ENCODE results near the gene RASA4B. TPM values are rescaled to one million over a fixed set of nuclear protein-coding genes. Genes with fewer than 3 reads are reported as not detected.

The RASA4B gene
- total and polyA plus RNA-seq, 9 of the 15 experiments (the other 6 are each of a cell fraction or from before 2014, with no cell fraction given): 0.01 to 2.9 (median 1.5) TPM; not detected in 1

- no peak overlapping the region for H3K4me2 ChIP-seq (ENCODE audit: insufficient read depth, low read length)
- no peak overlapping the region for H3K4me3 ChIP-seq
- no peaks in the 10 kb centered on the region for H3K27me3 ChIP-seq (ENCODE audit: control insufficient read depth in 2 of 2, insufficient read depth in 2 of 2, low read length in 2 of 2)
- in situ Hi-C loops (cut with MboI) (loop anchor here (25.0 kb wide), 2 partner anchors 107 to 207 kb away; partner anchors contain the start of genes POLR2J2, POLR2J3, SPDYE2 and SPDYE2B), intact Hi-C loops (cut with micrococcal nuclease) (no loop called here)
- peak overlapping the region in 1 of 2 experiments; percentile 78; a peak in 2 of 4 replicates for H3K9ac ChIP-seq (ENCODE audit: insufficient read depth in 1 of 2, low read depth in 2 of 2, low read length in 2 of 2)
- WGBS (ENCODE audit: insufficient coverage, low coverage, missing lambda C conversion rate): 66% methylated on average over 9 of the region's 11 CpGs
- H3K79me2 ChIP-seq (ENCODE audit: control insufficient read depth, insufficient read depth, low read length): 0 out of 3 replicates have a peak, but pooled peaks cover 4% of the 10 kb centered on the region
- FAIRE-seq (no peak), DNase-seq (ENCODE audit: extremely low read depth in 1 of 4, low spot score in 3 of 4) (no peak), ATAC-seq (peak; percentile 6)
- no TSS peak for BruUV-seq (replicated peaks)
- TF ChIP-seq NCOA4 (IDR thresholded peaks at IDR 0.05; ENCODE audit: partially characterized antibody): no peak
- TF ChIP-seq RBFOX2 (IDR thresholded peaks at IDR 0.05; ENCODE audit: low read depth, low read length): peak; percentile 46
- peak; percentile 46; the same call in 1 of the 2 replicates for TF ChIP-seq TFAP4 (CRISPR knock-in tag; IDR thresholded peaks at IDR 0.05; ENCODE audit: borderline replicate concordance)
- peak; percentile 55; the same call in 1 of the 2 replicates for TF ChIP-seq POLR2G (IDR thresholded peaks at IDR 0.05; ENCODE audit: low read depth, low read length)
- no peak for TF ChIP-seq MED1 (CRISPR knock-in tag; IDR thresholded peaks at IDR 0.05; ENCODE audit: borderline replicate concordance)
- TF ChIP-seq ZNF79 (CRISPR knock-in tag; IDR thresholded peaks at IDR 0.05; ENCODE audit: low read depth): no peak
- H3K9me1 ChIP-seq (ENCODE audit: control insufficient read depth, insufficient read depth, low read length): peaks cover 3% of the 10 kb centered on the region
- ChIA-PET POLR2A (interaction anchor here (0.9 to 1.2 kb wide), 2 partner anchors 9 to 10 kb away, joined by 3 read pairs; no protein-coding TSS in a partner anchor), CTCF (ENCODE audit: low intra/inter-chr PET ratio) (no interaction called here)
- peaks cover 7 to 38% of the 10 kb centered on the region in 2 experiments; a peak in 3 of 5 replicates for H3K4me1 ChIP-seq (replicated peaks in 1 of 2; ENCODE audit: control insufficient read depth in 2 of 2, insufficient read depth in 2 of 2, low read length in 2 of 2)
- H3K9me3 ChIP-seq (replicated peaks; ENCODE audit: control insufficient read depth, insufficient read depth, low read depth, low read length): no peaks in the 10 kb centered on the region
- peaks cover 39% of the 10 kb centered on the region; the same call in 2 of the 3 replicates for H3K36me3 ChIP-seq (ENCODE audit: control insufficient read depth, insufficient read depth, low read length)
- H4K20me1 ChIP-seq (replicated peaks; ENCODE audit: control insufficient read depth, insufficient read depth, low read length): no peaks in the 10 kb centered on the region
- no peak overlapping the region for H2AFZ ChIP-seq (ENCODE audit: low read depth, low read length)
- no peak overlapping the region for H3K27ac ChIP-seq (ENCODE audit: extremely low read depth, low read depth, low read length)
These were observed 62.0 kb downstream of the RASA4B start for GRCh38 chr7:102455596-102455995.
